ENCODE data around the gene PCK1. TPM values are rescaled to one million over a fixed set of nuclear protein-coding genes. Genes with fewer than 3 reads are reported as not detected.

The PCK1 gene
- total and polyA plus RNA-seq, 2 of the 8 experiments (the other 6 are each of a cell fraction or from before 2014, with no cell fraction given): not detected

DNA sequence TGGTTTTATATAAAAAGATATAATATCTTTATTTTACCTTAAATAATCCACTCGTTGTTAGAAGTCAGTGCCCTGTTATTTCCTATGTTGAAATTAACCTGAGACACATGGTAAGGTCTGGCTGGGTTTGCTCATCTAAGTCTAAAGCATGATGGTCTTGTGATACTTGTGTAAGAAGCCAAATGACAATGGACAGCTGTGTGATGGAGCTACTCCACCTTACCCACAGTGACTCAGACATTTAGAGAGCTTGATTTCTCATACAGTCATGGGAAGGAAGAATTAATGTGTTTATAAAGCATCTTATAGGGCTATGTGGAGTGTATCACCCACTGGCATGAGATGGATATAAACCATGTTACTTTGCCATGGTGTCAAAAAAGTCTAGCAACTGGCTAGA lies 47.7 kb upstream of the PCK1 start:
- H3K9me3 ChIP-seq (ENCODE audit: insufficient read depth in 2 of 2, low read depth in 1 of 2, low read length in 1 of 2): no peaks in the 10 kb centered on the region
- no peak overlapping the region for H3K4ac ChIP-seq (replicated peaks; ENCODE audit: insufficient read length, low read depth, low read length)
- no peak overlapping the region for H2AFZ ChIP-seq (ENCODE audit: low read length)
- no peak overlapping the region for H4K8ac ChIP-seq (ENCODE audit: extremely low read depth, insufficient read depth, low read length)
- H2AK5ac ChIP-seq (ENCODE audit: low read depth, low read length): no peak overlapping the region
- H2BK15ac ChIP-seq (ENCODE audit: low read length): no peak overlapping the region
- ChIA-PET CTCF (ENCODE audit: partially characterized antibody) (interaction anchor here (0.8 to 12.4 kb wide), 21 partner anchors 8 to 701 kb away, joined by 3 to 194 read pairs (median 5); no protein-coding TSS in a partner anchor), POLR2A (ENCODE audit: partially characterized antibody) (no interaction called here)
- no peaks in the 10 kb centered on the region for H3K79me2 ChIP-seq (ENCODE audit: control insufficient read depth in 1 of 2, insufficient read depth in 2 of 2, low read length in 2 of 2)
- WGBS, 2 experiments (ENCODE audit: extremely low coverage in 1 of 2, insufficient coverage in 1 of 2, insufficient read length in 1 of 2, insufficient replicate concordance in 2 of 2, low coverage in 1 of 2, low lambda C conversion rate in 2 of 2, missing lambda C conversion rate in 1 of 2): 86% methylated on average over 1 of the region's 1 CpG; no CpG with 5 or more reads in 1 of the 2 experiments
- H3K23ac ChIP-seq (ENCODE audit: insufficient read length): no peak overlapping the region
- no peaks in the 10 kb centered on the region for H3K27me3 ChIP-seq (replicated peaks in 1 of 4; ENCODE audit: control insufficient read depth in 3 of 4, extremely low read depth in 1 of 4, insufficient read depth in 3 of 4, low read length in 3 of 4)
- H3K14ac ChIP-seq (ENCODE audit: insufficient read length): no peak overlapping the region
- H3K18ac ChIP-seq (ENCODE audit: extremely low read depth, low read length): no peak overlapping the region
- H2BK20ac ChIP-seq (ENCODE audit: low read length): no peak overlapping the region
- H3K4me2 ChIP-seq (ENCODE audit: insufficient read depth in 1 of 2, low read depth in 2 of 2, low read length in 2 of 2): no peak overlapping the region
- H2BK120ac ChIP-seq (replicated peaks; ENCODE audit: low read depth, low read length): no peak overlapping the region
- H2BK12ac ChIP-seq (ENCODE audit: low read depth, low read length): no peak overlapping the region
- no peak for DNase-seq (ENCODE audit: low read depth in 1 of 2, low spot score in 2 of 2)
- H3K56ac ChIP-seq (replicated peaks; ENCODE audit: insufficient read length, low read depth, low read length): no peak overlapping the region
- no peak overlapping the region for H3K27ac ChIP-seq (ENCODE audit: low read depth, low read length)
- no peaks in the 10 kb centered on the region for H3K23me2 ChIP-seq (ENCODE audit: low read depth, low read length)
- no peak overlapping the region for H3K9ac ChIP-seq (replicated peaks in 1 of 4; ENCODE audit: extremely low read depth in 1 of 4, low read depth in 3 of 4, low read length in 3 of 4)
- no peaks in the 10 kb centered on the region for H3K36me3 ChIP-seq (ENCODE audit: control insufficient read depth in 2 of 4, insufficient read depth in 4 of 4, low read length in 3 of 4)
- no peak overlapping the region for H2BK5ac ChIP-seq (ENCODE audit: low read depth, low read length)
- H4K5ac ChIP-seq (ENCODE audit: insufficient read length, low read depth, low read length): no peak overlapping the region
- no peak overlapping the region for H3K4me3 ChIP-seq (ENCODE audit: extremely low read depth in 1 of 4, insufficient read depth in 2 of 4, low read depth in 3 of 4, low read length in 4 of 4)
- H3K4me1 ChIP-seq (replicated peaks in 1 of 4; ENCODE audit: control insufficient read depth in 3 of 4, insufficient read depth in 4 of 4, low read length in 3 of 4): peaks cover 2 to 11% (median 4%) of the 10 kb centered on the region in 4 experiments; a peak in 5 of 7 replicates
- FAIRE-seq: no peak
- no peaks in the 10 kb centered on the region for H4K20me1 ChIP-seq (replicated peaks in 1 of 2; ENCODE audit: control insufficient read depth in 1 of 2, insufficient read depth in 2 of 2, low read length in 2 of 2)
- no peak overlapping the region for H4K91ac ChIP-seq (replicated peaks; ENCODE audit: insufficient read length, low read length)
- H3K79me1 ChIP-seq (ENCODE audit: low read depth, low read length): no peaks in the 10 kb centered on the region
- TF ChIP-seq SAP30 (IDR thresholded peaks at IDR 0.05; ENCODE audit: insufficient read depth, insufficient replicate concordance, low read length): no peak
- no peak for TF ChIP-seq EZH2 (IDR thresholded peaks at IDR 0.05; ENCODE audit: low read depth, low read length, severe bottlenecking)
- no peak for TF ChIP-seq GABPA (IDR thresholded peaks at IDR 0.05; ENCODE audit: borderline replicate concordance, insufficient read depth, low read length)
- no peak for TF ChIP-seq CBX8 (IDR thresholded peaks at IDR 0.05; ENCODE audit: borderline replicate concordance, low read depth, low read length)
- no peak for TF ChIP-seq SP2 (IDR thresholded peaks at IDR 0.05; ENCODE audit: low read length)
- no peak for TF ChIP-seq TAF1 (IDR thresholded peaks at IDR 0.05; ENCODE audit: low read depth, low read length)
- TF ChIP-seq KDM1A (IDR thresholded peaks at IDR 0.05; ENCODE audit: borderline replicate concordance, low read length): no peak
- TF ChIP-seq, protein P1, sequence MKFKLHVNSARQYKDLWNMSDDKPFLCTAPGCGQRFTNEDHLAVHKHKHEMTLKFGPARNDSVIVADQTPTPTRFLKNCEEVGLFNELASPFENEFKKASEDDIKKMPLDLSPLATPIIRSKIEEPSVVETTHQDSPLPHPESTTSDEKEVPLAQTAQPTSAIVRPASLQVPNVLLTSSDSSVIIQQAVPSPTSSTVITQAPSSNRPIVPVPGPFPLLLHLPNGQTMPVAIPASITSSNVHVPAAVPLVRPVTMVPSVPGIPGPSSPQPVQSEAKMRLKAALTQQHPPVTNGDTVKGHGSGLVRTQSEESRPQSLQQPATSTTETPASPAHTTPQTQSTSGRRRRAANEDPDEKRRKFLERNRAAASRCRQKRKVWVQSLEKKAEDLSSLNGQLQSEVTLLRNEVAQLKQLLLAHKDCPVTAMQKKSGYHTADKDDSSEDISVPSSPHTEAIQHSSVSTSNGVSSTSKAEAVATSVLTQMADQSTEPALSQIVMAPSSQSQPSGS (IDR thresholded peaks at IDR 0.05; ENCODE audit: low read length): no peak
- TF ChIP-seq KDM4A (IDR thresholded peaks at IDR 0.05; ENCODE audit: low read depth, low read length, severe bottlenecking): no peak
- no peak for TF ChIP-seq EP300 (IDR thresholded peaks at IDR 0.05; ENCODE audit: borderline replicate concordance in 1 of 2, low read depth in 2 of 2, low read length in 2 of 2)
- TF ChIP-seq CREB1 (IDR thresholded peaks at IDR 0.05): no peak
- no peak for TF ChIP-seq NRF1 (IDR thresholded peaks at IDR 0.05; ENCODE audit: low read depth, low read length)

All from H1 (cell line).